OCI-LY3 (cell line): ENCODE data around the gene GNE.

Experiments used
- H2AFZ ChIP-seq: fragments of 200-600, 300-600 bp; shearing (Covaris generic); 2 replicates; pipeline ENCODE4 v1.6.0; 2014; ENCODE audit warnings: antibody characterized with exemption, low read depth, low read length
- H3K27ac ChIP-seq: fragments of 200-600, 300-600 bp; sonication (generic); 2 replicates; pipeline ENCODE4 v1.5.1; 2014; ENCODE audit warnings: mild to moderate bottlenecking, low read length, moderate library complexity, mixed read lengths
- H3K27me3 ChIP-seq: fragments of 200-600, 300-600 bp; sonication (generic); 2 replicates; pipeline ENCODE4 v1.6.1; 2014; ENCODE audit warnings: low read depth, low read length, mixed read lengths
- H3K36me3 ChIP-seq: fragments of 200-600, 300-600 bp; sonication (generic); replicated peaks from 2 replicates; pipeline ENCODE3; 2014; ENCODE audit warnings: low read depth, low read length, mixed read lengths
- H3K4me1 ChIP-seq: fragments of 300-600, 200-600 bp; sonication (generic); 2 replicates; pipeline ENCODE4 v1.6.1; 2014; ENCODE audit warnings: low read length, mixed read lengths
- H3K4me2 ChIP-seq: fragments of 200-600, 300-600 bp; sonication (generic); 2 replicates; pipeline ENCODE4 v1.6.1; 2014; ENCODE audit warnings: low read length, mixed read lengths
- H3K4me3 ChIP-seq: fragments of 300-600, 200-600 bp; sonication (generic); 2 replicates; pipeline ENCODE4 v1.5.1; 2014; ENCODE audit warnings: antibody characterized with exemption, mild to moderate bottlenecking, low read length, moderate library complexity
- H3K79me2 ChIP-seq: fragments of 300-600, 200-600 bp; shearing (Covaris generic); 2 replicates; pipeline ENCODE4 v1.6.1; 2014; ENCODE audit warnings: mild to moderate bottlenecking, low read length, mixed read lengths
- H3K9ac ChIP-seq: fragments of 300-600, 200-600 bp; shearing (Covaris generic); 2 replicates; pipeline ENCODE4 v1.6.0; 2014; ENCODE audit warnings: mild to moderate bottlenecking, low read length, moderate library complexity
- H3K9me3 ChIP-seq: fragments of 200-600, 300-600 bp; shearing (Covaris generic); 2 replicates; pipeline ENCODE4 v1.6.1; 2014; ENCODE audit warnings: low read length, mixed read lengths; ENCODE audit not compliant: insufficient read depth
- H4K20me1 ChIP-seq: fragments of 200-600, 300-600 bp; sonication (generic); 2 replicates; pipeline ENCODE4 v1.6.1; 2016; ENCODE audit warnings: low read length, mixed read lengths; ENCODE audit not compliant: insufficient read depth
- EZH2phosphoT487 ChIP-seq: fragments of 200-600 bp; shearing (Covaris generic); IDR thresholded peaks from 2 replicates; pipeline ENCODE4 v1.6.1; 2018; ENCODE audit warnings: antibody characterized with exemption, mixed run types, low read depth
- TF ChIP-seq, protein P1 (sequence below): fragments of 200-600, 300-600 bp; sonication (generic); IDR thresholded peaks from 2 replicates; pipeline ENCODE4 v1.5.1; 2014; ENCODE audit warnings: antibody characterized with exemption, low read length, low read depth

The GNE gene

DNA sequence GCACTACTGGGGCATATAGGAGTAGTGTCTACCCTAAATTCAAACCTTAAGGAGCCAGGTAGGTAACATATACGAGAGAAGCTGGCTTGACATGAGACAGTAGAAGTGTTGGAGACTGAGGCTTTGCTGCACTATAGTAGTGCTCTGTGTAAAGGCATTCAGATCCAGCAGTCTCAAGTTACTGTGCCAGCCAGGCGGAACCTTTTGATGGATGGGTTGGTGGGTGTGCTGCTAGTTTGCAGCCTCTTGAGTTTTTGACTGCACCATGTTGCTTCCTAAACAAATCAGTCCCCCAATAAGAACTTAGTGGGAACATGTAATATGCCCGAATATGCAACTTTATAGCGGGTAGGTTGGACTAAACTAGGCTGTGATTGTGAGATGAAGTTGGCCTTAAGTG, 66.1 kb downstream of the GNE start:
- Histone ChIP-seq H3K36me3 (peaks cover 21% of the 10 kb centered on the region), H3K4me1 (peaks cover 26% of the 10 kb centered on the region), H2AFZ (no peak overlapping the region), H3K27ac (no peak overlapping the region), H3K79me2 (peaks cover 66% of the 10 kb centered on the region), H3K4me3 (peak overlapping the region; percentile 79), H3K4me2 (peak overlapping the region; percentile 94), H3K9me3 (no peaks in the 10 kb centered on the region), H4K20me1 (peaks cover 48% of the 10 kb centered on the region), H3K27me3 (no peaks in the 10 kb centered on the region), H3K9ac (peak overlapping the region; percentile 91)
- TF ChIP-seq, protein P1, sequence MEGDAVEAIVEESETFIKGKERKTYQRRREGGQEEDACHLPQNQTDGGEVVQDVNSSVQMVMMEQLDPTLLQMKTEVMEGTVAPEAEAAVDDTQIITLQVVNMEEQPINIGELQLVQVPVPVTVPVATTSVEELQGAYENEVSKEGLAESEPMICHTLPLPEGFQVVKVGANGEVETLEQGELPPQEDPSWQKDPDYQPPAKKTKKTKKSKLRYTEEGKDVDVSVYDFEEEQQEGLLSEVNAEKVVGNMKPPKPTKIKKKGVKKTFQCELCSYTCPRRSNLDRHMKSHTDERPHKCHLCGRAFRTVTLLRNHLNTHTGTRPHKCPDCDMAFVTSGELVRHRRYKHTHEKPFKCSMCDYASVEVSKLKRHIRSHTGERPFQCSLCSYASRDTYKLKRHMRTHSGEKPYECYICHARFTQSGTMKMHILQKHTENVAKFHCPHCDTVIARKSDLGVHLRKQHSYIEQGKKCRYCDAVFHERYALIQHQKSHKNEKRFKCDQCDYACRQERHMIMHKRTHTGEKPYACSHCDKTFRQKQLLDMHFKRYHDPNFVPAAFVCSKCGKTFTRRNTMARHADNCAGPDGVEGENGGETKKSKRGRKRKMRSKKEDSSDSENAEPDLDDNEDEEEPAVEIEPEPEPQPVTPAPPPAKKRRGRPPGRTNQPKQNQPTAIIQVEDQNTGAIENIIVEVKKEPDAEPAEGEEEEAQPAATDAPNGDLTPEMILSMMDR = no peak
- TF ChIP-seq EZH2phosphoT487 = no peak

DNA sequence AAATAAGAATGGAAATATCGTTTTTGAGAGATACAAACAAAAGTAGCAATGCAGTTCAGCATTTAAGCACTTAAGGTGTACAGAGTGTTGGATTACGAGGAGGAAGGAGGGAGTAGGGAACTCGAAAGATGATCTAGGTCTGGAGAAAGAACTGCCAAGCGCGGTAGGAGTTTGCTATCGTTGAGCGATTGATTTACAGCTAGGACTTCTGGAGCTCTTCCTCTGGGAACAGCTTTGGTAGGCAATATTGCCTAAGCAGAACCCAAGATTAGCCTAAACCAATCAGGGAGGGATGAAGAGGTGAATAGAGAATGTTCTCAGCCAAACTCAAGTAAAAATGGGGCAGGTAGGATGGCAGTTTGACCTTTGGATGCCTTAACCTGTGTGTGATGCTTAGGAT, 66.6 kb downstream of the GNE start:
- Histone ChIP-seq H3K27ac (peak overlapping the region; percentile 64), H3K79me2 (peaks cover 60% of the 10 kb centered on the region), H3K4me1 (peaks cover 27% of the 10 kb centered on the region), H3K9ac (peak overlapping the region; percentile 91), H3K27me3 (no peaks in the 10 kb centered on the region), H3K4me2 (peak overlapping the region; percentile 94), H4K20me1 (peaks cover 43% of the 10 kb centered on the region), H3K4me3 (peak overlapping the region; percentile 79), H3K9me3 (no peaks in the 10 kb centered on the region), H2AFZ (no peak overlapping the region), H3K36me3 (peaks cover 17% of the 10 kb centered on the region)
- TF ChIP-seq, protein P1 = no peak
- TF ChIP-seq EZH2phosphoT487 = no peak

DNA sequence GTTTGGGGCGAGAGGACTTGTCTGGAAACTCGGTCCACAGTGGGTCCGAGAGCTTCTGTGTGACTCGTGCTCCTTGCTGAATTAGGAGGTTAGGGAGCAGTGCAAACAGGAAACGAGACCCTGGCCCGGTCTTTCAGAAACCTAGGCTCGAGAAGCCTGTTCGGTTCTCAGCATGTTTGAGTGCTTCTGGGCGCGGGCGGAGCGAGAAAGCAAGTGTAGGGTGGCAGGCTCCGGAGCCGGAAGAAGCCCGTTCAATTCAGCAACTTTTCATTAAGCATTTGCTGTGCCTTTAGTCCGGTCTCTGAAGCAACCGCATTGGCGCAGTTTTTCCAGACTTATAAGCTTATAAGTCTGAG, 67.0 kb downstream of the GNE start:
- H3K27ac ChIP-seq = peak overlapping the region; percentile 64
- TF ChIP-seq, protein P1 = no peak
- TF ChIP-seq EZH2phosphoT487 = no peak
- H4K20me1 ChIP-seq = peaks cover 40% of the 10 kb centered on the region
- peak overlapping the region; percentile 94 for H3K4me2 ChIP-seq
- H3K4me1 ChIP-seq = peaks cover 27% of the 10 kb centered on the region
- H2AFZ ChIP-seq = no peak overlapping the region
- H3K9ac ChIP-seq = peak overlapping the region; percentile 91
- no peaks in the 10 kb centered on the region for H3K27me3 ChIP-seq
- peak overlapping the region; percentile 79 for H3K4me3 ChIP-seq
- H3K9me3 ChIP-seq = no peaks in the 10 kb centered on the region
- H3K79me2 ChIP-seq = peaks cover 56% of the 10 kb centered on the region
- peaks cover 17% of the 10 kb centered on the region for H3K36me3 ChIP-seq

GRCh38 chr9:36190388-36191289, 67.6 kb downstream of the GNE start, which contains the start of gene CLTA:
TSS of gene CLTA (plus strand) at chr9:36190921. CDS start at chr9:36191057, 136 bp downstream.
- peak within 1 kb of the TSS; percentile 73 for H3K27ac ChIP-seq
- H3K27me3 ChIP-seq = no peaks in the 10 kb centered on the region
- no peaks in the 10 kb centered on the region for H3K9me3 ChIP-seq
- peaks cover 27% of the 10 kb centered on the region for H3K4me1 ChIP-seq
- peaks cover 17% of the 10 kb centered on the region for H3K36me3 ChIP-seq
- H3K79me2 ChIP-seq = peaks cover 50% of the 10 kb centered on the region
- H3K4me3 ChIP-seq = peak within 1 kb of the TSS; percentile 79
- peak within 1 kb of the TSS; percentile 91 for H3K9ac ChIP-seq
- peak within 1 kb of the TSS; percentile 84 for H2AFZ ChIP-seq
- peaks cover 40% of the 10 kb centered on the region for H4K20me1 ChIP-seq
- TF ChIP-seq, protein P1 = peak; percentile 77
- TF ChIP-seq EZH2phosphoT487 = no peak
- H3K4me2 ChIP-seq = peak within 1 kb of the TSS; percentile 95
